Astrocyte of the cerebellum (primary cell): ENCODE data around the gene OSBPL8.

Experiments
- DNase-seq: peaks from one replicate; pipeline ENCODE4 v3.0.0-alpha.2; 2011; ENCODE audit warnings: low read depth
- H3K4me3 ChIP-seq: 2 replicates; pipeline ENCODE4 v1.5.1; 2011; ENCODE audit warnings: mild to moderate bottlenecking, low read depth, low read length, moderate library complexity
- CTCF ChIP-seq: IDR thresholded peaks from 2 replicates; pipeline ENCODE4 v1.5.1; 2012; ENCODE audit warnings: low read length, low read depth, moderate library complexity, mild to moderate bottlenecking; ENCODE audit errors: missing control alignments
- in situ Hi-C: cut with HindIII; loops from 2 replicates; pipeline ENCODE4 v1.10.0; 2017; ENCODE audit warnings: low sequenced_read_pairs

The OSBPL8 gene

GRCh38 chr12:76587428-76588178, 28.0 kb upstream of the OSBPL8 start:
- in situ Hi-C loops = no loop called here
- no peak overlapping the region for H3K4me3 ChIP-seq
- no peak for TF ChIP-seq CTCF
- DNase-seq = no peak

GRCh38 chr12:76586764-76587395, 27.3 kb upstream of the OSBPL8 start:
- peak; percentile 43 for DNase-seq
- in situ Hi-C loops = no loop called here
- H3K4me3 ChIP-seq = no peak overlapping the region
- TF ChIP-seq CTCF = peak; percentile 54

- no peak for DNase-seq
- no peak for TF ChIP-seq CTCF
- no peak overlapping the region for H3K4me3 ChIP-seq
- in situ Hi-C loops = no loop called here
These were observed 23.7 kb upstream of the OSBPL8 start for GRCh38 chr12:76583301-76583700.

GRCh38 chr12:76573840-76574373, 14.3 kb upstream of the OSBPL8 start:
- in situ Hi-C loops = no loop called here
- DNase-seq = no peak
- H3K4me3 ChIP-seq = no peak overlapping the region
- no peak for TF ChIP-seq CTCF

GRCh38 chr12:76571256-76571655, 11.7 kb upstream of the OSBPL8 start:
- no peak for TF ChIP-seq CTCF
- in situ Hi-C loops = no loop called here
- no peak overlapping the region for H3K4me3 ChIP-seq
- no peak for DNase-seq

GRCh38 chr12:76569685-76570604, 10.4 kb upstream of the OSBPL8 start:
- H3K4me3 ChIP-seq = no peak overlapping the region
- no peak for DNase-seq
- in situ Hi-C loops = no loop called here
- TF ChIP-seq CTCF = no peak
